IMR-90 (cell line): ENCODE data around the gene LSM8.

Experiments
- CEBPB ChIP-seq: IDR thresholded peaks from 2 replicates; pipeline ENCODE4 v1.6.1; 2012; ENCODE audit warnings: low read depth, low read length, improper control_type of control experiment
- NFE2L2 ChIP-seq: fragments of 150-350 bp; IDR thresholded peaks from 2 replicates; pipeline ENCODE4 v1.6.1; 2016; ENCODE audit warnings: low read depth, mild to moderate bottlenecking, low read length
- RCOR1 ChIP-seq: IDR thresholded peaks from 2 replicates; pipeline ENCODE4 v1.6.1; 2012; ENCODE audit warnings: mild to moderate bottlenecking, low read length, improper control_type of control experiment; ENCODE audit not compliant: insufficient replicate concordance
- RFX5 ChIP-seq: IDR thresholded peaks from 2 replicates; pipeline ENCODE4 v1.8.0; 2012; ENCODE audit warnings: low read depth, mild to moderate bottlenecking, low read length, moderate library complexity
- TF ChIP-seq, protein P1 (sequence below): conservative IDR thresholded peaks from 2 replicates; pipeline ENCODE4 v1.5.1; 2012; ENCODE audit warnings: mild to moderate bottlenecking, low read depth, low read length, improper control_type of control experiment

DNA sequence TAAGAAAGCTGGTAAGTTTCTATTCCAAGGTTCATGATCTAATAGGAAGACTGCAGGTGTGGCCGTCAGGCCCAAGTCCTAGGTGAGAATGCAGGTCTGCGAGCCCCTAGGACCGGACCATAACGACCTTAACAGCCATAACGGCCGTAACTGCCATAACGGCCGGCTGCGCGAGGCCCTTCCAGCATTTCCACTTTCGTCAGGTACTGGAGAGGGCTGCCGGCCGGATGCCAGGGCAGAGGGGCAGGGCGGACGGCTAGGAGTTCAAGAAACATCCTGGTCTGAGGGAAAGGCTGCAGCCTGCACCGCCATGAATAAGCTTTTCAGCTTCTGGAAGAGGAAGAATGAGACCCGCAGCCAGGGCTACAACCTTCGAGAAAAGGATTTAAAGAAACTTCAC, 40.6 kb downstream of the LSM8 start, which contains the start of gene ANKRD7:
- no peak for TF ChIP-seq RFX5
- TF ChIP-seq, protein P1, sequence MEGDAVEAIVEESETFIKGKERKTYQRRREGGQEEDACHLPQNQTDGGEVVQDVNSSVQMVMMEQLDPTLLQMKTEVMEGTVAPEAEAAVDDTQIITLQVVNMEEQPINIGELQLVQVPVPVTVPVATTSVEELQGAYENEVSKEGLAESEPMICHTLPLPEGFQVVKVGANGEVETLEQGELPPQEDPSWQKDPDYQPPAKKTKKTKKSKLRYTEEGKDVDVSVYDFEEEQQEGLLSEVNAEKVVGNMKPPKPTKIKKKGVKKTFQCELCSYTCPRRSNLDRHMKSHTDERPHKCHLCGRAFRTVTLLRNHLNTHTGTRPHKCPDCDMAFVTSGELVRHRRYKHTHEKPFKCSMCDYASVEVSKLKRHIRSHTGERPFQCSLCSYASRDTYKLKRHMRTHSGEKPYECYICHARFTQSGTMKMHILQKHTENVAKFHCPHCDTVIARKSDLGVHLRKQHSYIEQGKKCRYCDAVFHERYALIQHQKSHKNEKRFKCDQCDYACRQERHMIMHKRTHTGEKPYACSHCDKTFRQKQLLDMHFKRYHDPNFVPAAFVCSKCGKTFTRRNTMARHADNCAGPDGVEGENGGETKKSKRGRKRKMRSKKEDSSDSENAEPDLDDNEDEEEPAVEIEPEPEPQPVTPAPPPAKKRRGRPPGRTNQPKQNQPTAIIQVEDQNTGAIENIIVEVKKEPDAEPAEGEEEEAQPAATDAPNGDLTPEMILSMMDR, result no peak
- TF ChIP-seq CEBPB, result no peak
- no peak for TF ChIP-seq RCOR1
- no peak for TF ChIP-seq NFE2L2
